Endodermal cell (in vitro differentiated cells): ENCODE results near the gene FBXL5. TPM values are rescaled to one million over a fixed set of nuclear protein-coding genes. Genes with fewer than 3 reads are reported as not detected.
A peak's percentile ranks its signal among the peaks of the same experiment; 100 is the strongest.

Source experiments
- DNase-seq: peaks from one replicate; pipeline ENCODE4 v3.0.0-alpha.2; 2017
- H3K27ac ChIP-seq: 2 replicates; pipeline ENCODE4 v1.5.1; 2013; ENCODE audit warnings: mild to moderate bottlenecking, low read depth, low read length, moderate library complexity
- H3K27me3 ChIP-seq: 2 replicates; pipeline ENCODE4 v1.6.1; 2013; ENCODE audit warnings: mild to moderate bottlenecking, low read length, moderate library complexity; ENCODE audit not compliant: insufficient read depth, control insufficient read depth, poor library complexity, severe bottlenecking
- H3K36me3 ChIP-seq: 2 replicates; pipeline ENCODE4 v1.7.0; 2013; ENCODE audit warnings: mild to moderate bottlenecking, low read length, moderate library complexity; ENCODE audit not compliant: control insufficient read depth, insufficient read depth
- H3K4me1 ChIP-seq: one replicate; pipeline ENCODE4 v1.7.0; 2013; ENCODE audit warnings: low read length; ENCODE audit not compliant: control insufficient read depth, insufficient read depth
- H3K4me3 ChIP-seq: 2 replicates; pipeline ENCODE4 v1.5.1; 2013; ENCODE audit warnings: mild to moderate bottlenecking, low read length, moderate library complexity
- H3K9ac ChIP-seq: 2 replicates; pipeline ENCODE4 v1.6.1; 2013; ENCODE audit warnings: mild to moderate bottlenecking, low read length, moderate library complexity; ENCODE audit not compliant: poor library complexity, severe bottlenecking; ENCODE audit errors: extremely low read depth
- H3K9me3 ChIP-seq: 2 replicates; pipeline ENCODE4 v1.6.1; 2013; ENCODE audit warnings: mild to moderate bottlenecking, low read length, moderate library complexity; ENCODE audit not compliant: control insufficient read depth
- H3K27ac Mint-ChIP-seq: 2 replicates; pipeline ENCODE4 v1.8.0; 2020; ENCODE audit warnings: mixed read lengths
- H3K27me3 Mint-ChIP-seq: 2 replicates; pipeline ENCODE4 v1.8.0; 2021; ENCODE audit warnings: mild to moderate bottlenecking, mixed read lengths; ENCODE audit not compliant: insufficient read depth
- H3K36me3 Mint-ChIP-seq: 2 replicates; pipeline ENCODE4 v1.8.0; 2020; ENCODE audit warnings: low read depth, mixed read lengths
- H3K4me1 Mint-ChIP-seq: 2 replicates; pipeline ENCODE4 v1.8.0; 2020; ENCODE audit warnings: mixed read lengths
- H3K4me3 Mint-ChIP-seq: 2 replicates; pipeline ENCODE4 v1.8.0; 2020; ENCODE audit warnings: mild to moderate bottlenecking, moderate library complexity, mixed read lengths
- H3K9me3 Mint-ChIP-seq: 2 replicates; pipeline ENCODE4 v1.8.0; 2020; ENCODE audit warnings: mild to moderate bottlenecking, mixed read lengths
- WGBS, 2 experiments: methylation state at CpG; one replicate each; pipeline versions ENCODE4 v1.1.5 to v1.1.7; 2013; ENCODE audit warnings: missing lambda C conversion rate in 2 of 2, mixed read lengths in 1 of 2; ENCODE audit not compliant: insufficient coverage in 1 of 2, insufficient read length in 1 of 2; 5-methylcytosine and 5-hydroxymethylcytosine counted together
- total RNA-seq, 2 donors: library from RNA; stranded (reverse); fragmentation: NEBNext Ultra II Directional in 1 of 2; extraction: Animal tissue kit (Norgen Biotek cat#: 25700) in 1 of 2; gene quantifications; 2 replicates in 1 of 2; 3 replicates in 1 of 2; pipeline ENCODE4 v1.2.1, GENCODE V29; 2021
- TF ChIP-seq, protein P1 (sequence below): fragments of 200-600 bp; sonication (generic); conservative IDR thresholded peaks from 2 replicates; pipeline ENCODE4 v1.5.0; 2021; ENCODE audit warnings: antibody characterized with exemption, mild to moderate bottlenecking

FBXL5 gene
- total RNA-seq, 2 donors from 2014 or later: 60.3 to 88.4 TPM

DNA sequence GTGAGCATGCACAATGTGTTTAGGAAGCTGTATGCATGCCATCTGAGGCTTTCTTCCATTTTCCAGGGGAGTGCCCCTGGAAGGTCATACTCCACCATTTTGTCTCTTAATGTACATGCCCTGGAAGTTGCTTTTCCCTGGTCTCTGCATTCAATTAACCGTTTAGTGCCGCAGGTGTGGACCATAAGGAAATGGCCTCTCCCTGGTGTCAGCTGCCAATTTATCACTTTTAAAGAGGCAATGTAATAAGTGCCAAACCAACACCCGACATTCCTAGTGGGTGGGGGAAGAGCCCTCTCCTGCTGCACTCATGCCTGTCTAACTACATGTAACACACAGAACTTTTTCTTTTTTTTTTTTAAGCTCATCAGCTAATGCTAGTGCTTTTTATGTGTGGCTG, 40.6 kb upstream of the FBXL5 start:
- H3K27me3 Mint-ChIP-seq: peaks cover 5% of the 10 kb centered on the region
- peak overlapping the region; percentile 29 for H3K4me3 ChIP-seq
- H3K9ac ChIP-seq: no peak overlapping the region
- peaks cover 38% of the 10 kb centered on the region for H3K9me3 Mint-ChIP-seq
- peaks cover 23% of the 10 kb centered on the region for H3K4me1 Mint-ChIP-seq
- H3K27ac ChIP-seq: no peak overlapping the region
- H3K36me3 ChIP-seq: no peaks in the 10 kb centered on the region
- TF ChIP-seq, protein P1, sequence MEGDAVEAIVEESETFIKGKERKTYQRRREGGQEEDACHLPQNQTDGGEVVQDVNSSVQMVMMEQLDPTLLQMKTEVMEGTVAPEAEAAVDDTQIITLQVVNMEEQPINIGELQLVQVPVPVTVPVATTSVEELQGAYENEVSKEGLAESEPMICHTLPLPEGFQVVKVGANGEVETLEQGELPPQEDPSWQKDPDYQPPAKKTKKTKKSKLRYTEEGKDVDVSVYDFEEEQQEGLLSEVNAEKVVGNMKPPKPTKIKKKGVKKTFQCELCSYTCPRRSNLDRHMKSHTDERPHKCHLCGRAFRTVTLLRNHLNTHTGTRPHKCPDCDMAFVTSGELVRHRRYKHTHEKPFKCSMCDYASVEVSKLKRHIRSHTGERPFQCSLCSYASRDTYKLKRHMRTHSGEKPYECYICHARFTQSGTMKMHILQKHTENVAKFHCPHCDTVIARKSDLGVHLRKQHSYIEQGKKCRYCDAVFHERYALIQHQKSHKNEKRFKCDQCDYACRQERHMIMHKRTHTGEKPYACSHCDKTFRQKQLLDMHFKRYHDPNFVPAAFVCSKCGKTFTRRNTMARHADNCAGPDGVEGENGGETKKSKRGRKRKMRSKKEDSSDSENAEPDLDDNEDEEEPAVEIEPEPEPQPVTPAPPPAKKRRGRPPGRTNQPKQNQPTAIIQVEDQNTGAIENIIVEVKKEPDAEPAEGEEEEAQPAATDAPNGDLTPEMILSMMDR: no peak
- H3K27me3 ChIP-seq: no peaks in the 10 kb centered on the region
- peaks cover 37% of the 10 kb centered on the region for H3K9me3 ChIP-seq
- 92 to 96% methylated on average over 2 to 3 of the region's 3 CpGs for WGBS, 2 experiments
- peaks cover 7% of the 10 kb centered on the region for H3K36me3 Mint-ChIP-seq
- H3K4me3 Mint-ChIP-seq: no peak overlapping the region
- no peak for DNase-seq
- H3K27ac Mint-ChIP-seq: peak overlapping the region; percentile 71
- peaks cover 2% of the 10 kb centered on the region for H3K4me1 ChIP-seq

DNA sequence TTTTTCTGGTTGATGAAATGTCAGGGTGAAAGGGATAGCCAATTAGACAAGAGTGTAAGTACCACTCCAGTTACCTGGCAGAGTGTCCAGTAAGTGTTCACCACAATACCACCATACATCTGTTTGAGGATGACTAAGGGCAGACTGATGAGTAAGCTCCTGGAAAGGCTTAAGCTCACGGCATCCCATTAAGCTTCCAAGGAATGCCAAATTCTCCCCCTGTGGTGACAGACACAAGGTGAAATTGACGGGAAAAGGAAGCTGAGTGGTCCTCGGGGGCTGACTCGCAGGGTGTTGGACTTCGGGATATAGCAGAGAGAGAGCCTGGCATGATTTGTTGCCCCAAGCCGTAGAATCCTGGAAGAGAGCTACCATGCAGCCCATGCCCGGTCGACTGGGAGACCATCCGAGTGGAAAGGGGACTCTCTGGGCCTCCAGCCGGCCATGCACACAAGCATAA, 40.1 kb upstream of the FBXL5 start:
- 81 to 92% methylated on average over 8 to 10 of the region's 10 CpGs for WGBS, 2 experiments
- peaks cover 28% of the 10 kb centered on the region for H3K4me1 Mint-ChIP-seq

DNA sequence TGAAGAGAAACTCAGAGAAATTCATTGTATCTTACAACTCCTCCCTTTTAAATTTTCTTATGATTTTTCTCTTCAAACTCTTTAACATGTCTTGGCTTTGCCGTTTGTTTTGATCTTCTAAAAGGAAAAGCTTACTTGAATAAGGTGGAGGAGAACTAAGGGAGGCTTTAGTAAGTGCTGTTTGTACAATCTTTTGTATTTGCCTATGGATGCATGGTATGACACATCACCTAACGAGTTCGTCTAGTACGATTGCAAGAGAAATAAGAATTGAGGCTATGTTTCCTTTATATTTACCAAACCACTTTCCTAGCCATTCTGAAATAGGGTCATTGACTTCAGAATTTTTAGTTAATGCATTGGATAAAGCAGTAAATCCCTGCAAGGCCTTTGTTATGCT, 39.3 kb upstream of the FBXL5 start:
- no peak overlapping the region for H3K27ac Mint-ChIP-seq

More for the DNA sequence above, 40.1 kb upstream of the FBXL5 start:
- peak; percentile 86 for DNase-seq
- no peak overlapping the region for H3K4me3 Mint-ChIP-seq
- peaks cover 37% of the 10 kb centered on the region for H3K9me3 ChIP-seq
- H3K4me3 ChIP-seq: peak overlapping the region; percentile 29
- peaks cover 7% of the 10 kb centered on the region for H3K36me3 Mint-ChIP-seq
- H3K9ac ChIP-seq: no peak overlapping the region
- no peak overlapping the region for H3K27ac ChIP-seq
- H3K27ac Mint-ChIP-seq: peak overlapping the region; percentile 71
- TF ChIP-seq, protein P1: no peak
- no peaks in the 10 kb centered on the region for H3K27me3 ChIP-seq
- peaks cover 35% of the 10 kb centered on the region for H3K9me3 Mint-ChIP-seq
- H3K27me3 Mint-ChIP-seq: peaks cover 2% of the 10 kb centered on the region
- H3K36me3 ChIP-seq: no peaks in the 10 kb centered on the region
- H3K4me1 ChIP-seq: peaks cover 4% of the 10 kb centered on the region

More for the DNA sequence above, 39.3 kb upstream of the FBXL5 start:
- TF ChIP-seq, protein P1: no peak
- Histone ChIP-seq H3K4me3 (peak overlapping the region; percentile 41), H3K27ac (no peak overlapping the region), H3K9ac (no peak overlapping the region), H3K9me3 (peaks cover 37% of the 10 kb centered on the region), H3K36me3 (peaks cover 4% of the 10 kb centered on the region), H3K4me1 (peaks cover 4% of the 10 kb centered on the region), H3K27me3 (no peaks in the 10 kb centered on the region)
- H3K9me3 Mint-ChIP-seq: peaks cover 28% of the 10 kb centered on the region
- peaks cover 5% of the 10 kb centered on the region for H3K36me3 Mint-ChIP-seq
- DNase-seq: no peak
- no peak overlapping the region for H3K4me3 Mint-ChIP-seq
- peaks cover 2% of the 10 kb centered on the region for H3K27me3 Mint-ChIP-seq
- WGBS, 2 experiments: 90 to 94% methylated on average over 2 to 4 of the region's 4 CpGs
- peaks cover 34% of the 10 kb centered on the region for H3K4me1 Mint-ChIP-seq
